ENCODE measurements around the gene GNA14. TPM values are rescaled to one million over a fixed set of nuclear protein-coding genes. Genes with fewer than 3 reads are reported as not detected.

The GNA14 gene
- total RNA-seq, 2 donors from 2014 or later: 0.62 to 8.0 TPM

DNA sequence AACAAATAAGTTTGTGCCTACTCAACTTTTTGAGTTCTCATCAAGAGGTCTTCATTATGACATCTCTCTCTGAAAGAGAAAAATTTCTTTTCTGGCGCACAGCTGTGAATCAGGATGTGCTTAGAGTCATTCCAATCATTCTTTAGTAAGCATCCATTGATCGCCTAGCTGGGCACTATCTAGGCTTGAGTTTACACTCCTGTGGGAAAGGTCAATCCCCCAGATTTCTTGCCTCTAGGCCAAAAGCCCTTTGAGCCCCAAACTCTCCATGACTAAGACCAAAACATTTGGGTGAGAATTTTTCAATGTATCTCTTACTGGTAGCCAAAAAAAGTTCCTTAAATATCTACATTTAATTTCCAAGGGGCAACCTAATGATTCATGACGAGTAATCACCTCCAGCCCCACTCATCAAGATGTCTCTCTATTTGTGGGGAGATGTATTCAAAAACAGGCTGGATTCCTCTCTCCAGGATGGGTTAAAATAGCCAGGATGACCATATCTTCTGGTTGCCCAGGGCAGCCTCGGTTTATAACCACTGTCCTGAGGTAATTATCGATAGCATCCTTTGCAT lies 101.7 kb downstream of the GNA14 start:
- H3K4me3 Mint-ChIP-seq: no peak overlapping the region
- H3K36me3 Mint-ChIP-seq (ENCODE audit: low read depth): peaks cover 4% of the 10 kb centered on the region

DNA sequence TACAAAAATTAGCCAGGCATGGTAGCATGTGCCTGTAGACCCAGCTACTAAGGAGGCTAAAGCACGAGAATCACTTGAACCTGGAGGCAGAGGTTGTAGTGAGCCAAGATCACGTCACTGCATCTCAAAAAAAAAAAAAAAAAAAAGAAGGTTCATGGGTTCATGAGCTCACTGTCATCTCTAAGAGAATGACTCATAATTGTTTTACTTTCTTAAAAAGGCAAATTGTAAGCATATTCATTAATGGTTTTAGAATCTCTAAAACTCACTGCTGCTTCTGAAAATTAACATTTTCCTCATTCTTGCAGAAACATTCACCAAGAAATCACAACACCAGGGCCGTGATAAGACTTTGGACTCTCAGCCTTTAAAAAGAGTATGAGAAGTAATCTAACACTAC lies 103.6 kb downstream of the GNA14 start:
- Mint-ChIP-seq H3K36me3 (ENCODE audit: low read depth) (peaks cover 6% of the 10 kb centered on the region), H3K27me3 (ENCODE audit: insufficient read depth) (no peaks in the 10 kb centered on the region), H3K4me3 (no peak overlapping the region), H3K4me1 (peaks cover 19% of the 10 kb centered on the region), H3K27ac (no peak overlapping the region), H3K9me3 (peaks cover 32% of the 10 kb centered on the region)
- DNase-seq: no peak
- Histone ChIP-seq H3K4me1 (ENCODE audit: control insufficient read depth, insufficient read depth, low read length) (peaks cover 6% of the 10 kb centered on the region), H3K27ac (ENCODE audit: low read depth, low read length) (no peak overlapping the region), H3K9ac (ENCODE audit: extremely low read depth, low read length, poor library complexity, severe bottlenecking) (no peak overlapping the region), H3K9me3 (ENCODE audit: control insufficient read depth, low read length) (peaks cover 32% of the 10 kb centered on the region), H3K4me3 (ENCODE audit: low read length) (no peak overlapping the region), H3K36me3 (ENCODE audit: control insufficient read depth, insufficient read depth, low read length) (no peaks in the 10 kb centered on the region), H3K27me3 (ENCODE audit: control insufficient read depth, insufficient read depth, low read length, poor library complexity, severe bottlenecking) (no peaks in the 10 kb centered on the region)
- TF ChIP-seq CTCF (conservative IDR thresholded peaks at IDR 0.05): no peak
- WGBS, 2 experiments (ENCODE audit: insufficient coverage in 1 of 2, insufficient read length in 1 of 2): 88 to 89% methylated on average over 2 to 3 of the region's 3 CpGs

More for the DNA sequence above, 101.7 kb downstream of the GNA14 start:
- no peak for DNase-seq
- Histone ChIP-seq H3K9me3 (ENCODE audit: control insufficient read depth, low read length) (peaks cover 15% of the 10 kb centered on the region), H3K9ac (ENCODE audit: extremely low read depth, low read length, poor library complexity, severe bottlenecking) (no peak overlapping the region), H3K4me3 (ENCODE audit: low read length) (no peak overlapping the region), H3K27me3 (ENCODE audit: control insufficient read depth, insufficient read depth, low read length, poor library complexity, severe bottlenecking) (no peaks in the 10 kb centered on the region), H3K4me1 (ENCODE audit: control insufficient read depth, insufficient read depth, low read length) (peaks cover 6% of the 10 kb centered on the region), H3K36me3 (ENCODE audit: control insufficient read depth, insufficient read depth, low read length) (no peaks in the 10 kb centered on the region), H3K27ac (ENCODE audit: low read depth, low read length) (no peak overlapping the region)
- peaks cover 35% of the 10 kb centered on the region for H3K4me1 Mint-ChIP-seq
- WGBS, 2 experiments (ENCODE audit: insufficient coverage in 1 of 2, insufficient read length in 1 of 2): 81 to 91% methylated on average over 2 to 5 of the region's 5 CpGs
- H3K9me3 Mint-ChIP-seq: peaks cover 13% of the 10 kb centered on the region
- TF ChIP-seq CTCF (conservative IDR thresholded peaks at IDR 0.05): no peak
- H3K27me3 Mint-ChIP-seq (ENCODE audit: insufficient read depth): no peaks in the 10 kb centered on the region
- H3K27ac Mint-ChIP-seq: no peak overlapping the region

- peaks cover 34% of the 10 kb centered on the region for H3K9me3 ChIP-seq (ENCODE audit: control insufficient read depth, low read length)
- no peak overlapping the region for H3K4me3 Mint-ChIP-seq
- no peak overlapping the region for H3K27ac Mint-ChIP-seq
- no peak overlapping the region for H3K4me3 ChIP-seq (ENCODE audit: low read length)
- no peak overlapping the region for H3K9ac ChIP-seq (ENCODE audit: extremely low read depth, low read length, poor library complexity, severe bottlenecking)
- H3K27me3 Mint-ChIP-seq (ENCODE audit: insufficient read depth): no peaks in the 10 kb centered on the region
- H3K4me1 ChIP-seq (ENCODE audit: control insufficient read depth, insufficient read depth, low read length): peaks cover 6% of the 10 kb centered on the region
- WGBS, 2 experiments (ENCODE audit: insufficient coverage in 1 of 2, insufficient read length in 1 of 2): 80 to 82% methylated on average over 3 to 7 of the region's 7 CpGs
- no peak for TF ChIP-seq CTCF (conservative IDR thresholded peaks at IDR 0.05)
- peaks cover 39% of the 10 kb centered on the region for H3K9me3 Mint-ChIP-seq
- peaks cover 6% of the 10 kb centered on the region for H3K36me3 Mint-ChIP-seq (ENCODE audit: low read depth)
- H3K27me3 ChIP-seq (ENCODE audit: control insufficient read depth, insufficient read depth, low read length, poor library complexity, severe bottlenecking): no peaks in the 10 kb centered on the region
- peaks cover 19% of the 10 kb centered on the region for H3K4me1 Mint-ChIP-seq
- H3K27ac ChIP-seq (ENCODE audit: low read depth, low read length): no peak overlapping the region
- H3K36me3 ChIP-seq (ENCODE audit: control insufficient read depth, insufficient read depth, low read length): no peaks in the 10 kb centered on the region
- DNase-seq: peak; percentile 75
Measured at GRCh38 chr9:77543131-77543822, 104.8 kb downstream of the GNA14 start.
